ENCODE data around the gene ACTL8. TPM values are rescaled to one million over a fixed set of nuclear protein-coding genes. Genes with fewer than 3 reads are reported as not detected.

Gene ACTL8
- total and polyA plus RNA-seq, 2 of the 4 experiments (the other 2 are of a cell fraction): under 0.01 to 0.07 TPM

- Histone ChIP-seq H4K8ac (ENCODE audit: low read depth in 2 of 2, low read length in 2 of 2) (no peak overlapping the region), H4K91ac (ENCODE audit: insufficient read depth, low read depth, low read length) (no peak overlapping the region), H3K9me1 (ENCODE audit: insufficient read depth, low read length) (no peaks in the 10 kb centered on the region), H3K4me3 (ENCODE audit: insufficient read depth, low read depth, low read length) (no peak overlapping the region), H3K14ac (replicated peaks; ENCODE audit: low read depth, low read length) (no peak overlapping the region), H2AK5ac (ENCODE audit: low read depth, low read length) (no peak overlapping the region), H2AK9ac (replicated peaks; ENCODE audit: low read depth, low read length, poor library complexity) (no peak overlapping the region), H3K9ac (ENCODE audit: low read depth, low read length) (no peak overlapping the region), H4K20me1 (ENCODE audit: insufficient read depth, low read length) (no peaks in the 10 kb centered on the region), H2BK120ac (ENCODE audit: low read depth, low read length) (no peak overlapping the region), H3K27ac (ENCODE audit: insufficient read depth, low read length) (no peak overlapping the region), H3K23ac (ENCODE audit: low read depth, low read length) (no peak overlapping the region), H2BK15ac (ENCODE audit: low read depth, low read length) (no peak overlapping the region), H3K36me3 (ENCODE audit: control insufficient read depth, insufficient read depth, low read length) (no peaks in the 10 kb centered on the region), H3K4ac (ENCODE audit: low read depth, low read length) (no peak overlapping the region), H3K9me3 (ENCODE audit: control insufficient read depth, insufficient read depth, low read length) (peaks cover 2% of the 10 kb centered on the region), H3K4me2 (ENCODE audit: low read depth, low read length) (no peak overlapping the region), H3K27me3 (ENCODE audit: control insufficient read depth, insufficient read depth, low read length) (peaks cover 10% of the 10 kb centered on the region), H3K4me1 (ENCODE audit: control insufficient read depth, insufficient read depth, low read length) (no peaks in the 10 kb centered on the region), H3K56ac (ENCODE audit: extremely low read depth, insufficient read depth, low read length) (no peak overlapping the region), H2BK5ac (ENCODE audit: low read depth, low read length, poor library complexity, severe bottlenecking) (no peak overlapping the region), H3K18ac (ENCODE audit: low read depth, low read length) (no peak overlapping the region), H4K5ac (ENCODE audit: low read depth, low read length) (no peak overlapping the region), H3K79me1 (ENCODE audit: low read depth in 1 of 2, low read length in 2 of 2) (no peaks in the 10 kb centered on the region), H2AFZ (replicated peaks; ENCODE audit: low read length, poor library complexity) (no peak overlapping the region), H2BK20ac (ENCODE audit: low read depth, low read length) (no peak overlapping the region)
- in situ Hi-C loops (cut with MboI; ENCODE audit: low sequenced_read_pairs) (no loop called here), intact Hi-C loops (cut with micrococcal nuclease) (no loop called here), dilution Hi-C loops (cut with HindIII; ENCODE audit: low sequenced_read_pairs, unreplicated experiment) (no loop called here)
- BruUV-seq (replicated peaks): no TSS peak
- ChIA-PET POLR2A (ENCODE audit: unreplicated experiment) (no interaction called here), CTCF (no interaction called here)
- ATAC-seq (ENCODE audit: low read depth) (no peak), DNase-seq (no peak)
- WGBS, 2 experiments (ENCODE audit: extremely low coverage in 2 of 2, insufficient read length in 1 of 2): no CpG with 5 or more reads among the region's 4 CpGs
- no peak for TF ChIP-seq MXI1 (IDR thresholded peaks at IDR 0.05; ENCODE audit: borderline replicate concordance, low read depth, low read length)
- TF ChIP-seq BHLHE40 (IDR thresholded peaks at IDR 0.05; ENCODE audit: low read depth, low read length): no peak
- no peak for TF ChIP-seq NFE2L2 (IDR thresholded peaks at IDR 0.05; ENCODE audit: low read depth, low read length)
- TF ChIP-seq CHD1 (IDR thresholded peaks at IDR 0.05; ENCODE audit: low read depth, low read length): no peak
- TF ChIP-seq POLR2A (IDR thresholded peaks at IDR 0.05; ENCODE audit: low read depth, low read length): no peak
- TF ChIP-seq FOS (IDR thresholded peaks at IDR 0.05; ENCODE audit: low read depth, low read length): no peak
- TF ChIP-seq, protein P1, sequence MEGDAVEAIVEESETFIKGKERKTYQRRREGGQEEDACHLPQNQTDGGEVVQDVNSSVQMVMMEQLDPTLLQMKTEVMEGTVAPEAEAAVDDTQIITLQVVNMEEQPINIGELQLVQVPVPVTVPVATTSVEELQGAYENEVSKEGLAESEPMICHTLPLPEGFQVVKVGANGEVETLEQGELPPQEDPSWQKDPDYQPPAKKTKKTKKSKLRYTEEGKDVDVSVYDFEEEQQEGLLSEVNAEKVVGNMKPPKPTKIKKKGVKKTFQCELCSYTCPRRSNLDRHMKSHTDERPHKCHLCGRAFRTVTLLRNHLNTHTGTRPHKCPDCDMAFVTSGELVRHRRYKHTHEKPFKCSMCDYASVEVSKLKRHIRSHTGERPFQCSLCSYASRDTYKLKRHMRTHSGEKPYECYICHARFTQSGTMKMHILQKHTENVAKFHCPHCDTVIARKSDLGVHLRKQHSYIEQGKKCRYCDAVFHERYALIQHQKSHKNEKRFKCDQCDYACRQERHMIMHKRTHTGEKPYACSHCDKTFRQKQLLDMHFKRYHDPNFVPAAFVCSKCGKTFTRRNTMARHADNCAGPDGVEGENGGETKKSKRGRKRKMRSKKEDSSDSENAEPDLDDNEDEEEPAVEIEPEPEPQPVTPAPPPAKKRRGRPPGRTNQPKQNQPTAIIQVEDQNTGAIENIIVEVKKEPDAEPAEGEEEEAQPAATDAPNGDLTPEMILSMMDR (conservative IDR thresholded peaks at IDR 0.05; ENCODE audit: low read depth, low read length): no peak
- TF ChIP-seq USF2 (IDR thresholded peaks at IDR 0.05; ENCODE audit: low read depth, low read length): no peak
- TF ChIP-seq MAFK (IDR thresholded peaks at IDR 0.05; ENCODE audit: low read depth, low read length): no peak
- TF ChIP-seq, protein P2, sequence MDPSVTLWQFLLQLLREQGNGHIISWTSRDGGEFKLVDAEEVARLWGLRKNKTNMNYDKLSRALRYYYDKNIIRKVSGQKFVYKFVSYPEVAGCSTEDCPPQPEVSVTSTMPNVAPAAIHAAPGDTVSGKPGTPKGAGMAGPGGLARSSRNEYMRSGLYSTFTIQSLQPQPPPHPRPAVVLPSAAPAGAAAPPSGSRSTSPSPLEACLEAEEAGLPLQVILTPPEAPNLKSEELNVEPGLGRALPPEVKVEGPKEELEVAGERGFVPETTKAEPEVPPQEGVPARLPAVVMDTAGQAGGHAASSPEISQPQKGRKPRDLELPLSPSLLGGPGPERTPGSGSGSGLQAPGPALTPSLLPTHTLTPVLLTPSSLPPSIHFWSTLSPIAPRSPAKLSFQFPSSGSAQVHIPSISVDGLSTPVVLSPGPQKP (IDR thresholded peaks at IDR 0.05; ENCODE audit: borderline replicate concordance, low read depth, low read length): no peak
- TF ChIP-seq RFX5 (IDR thresholded peaks at IDR 0.05; ENCODE audit: low read depth, low read length): no peak
- no peak for TF ChIP-seq CEBPB (IDR thresholded peaks at IDR 0.05; ENCODE audit: low read depth, low read length)
- TF ChIP-seq MAZ (IDR thresholded peaks at IDR 0.05; ENCODE audit: borderline replicate concordance, low read depth, low read length): no peak
- no peak for TF ChIP-seq RAD21 (IDR thresholded peaks at IDR 0.05; ENCODE audit: low read length)
Observed at GRCh38 chr1:17710889-17711576, 44.1 kb upstream of the ACTL8 start.

Measured in IMR-90 (cell line).